T-cell (primary cell): ENCODE measurements around the gene EFCAB13. TPM values are rescaled to one million over a fixed set of nuclear protein-coding genes. Genes with fewer than 3 reads are reported as not detected.

ENCODE experiments used
- ATAC-seq, 4 experiments: fragments of 200-7000 bp in 3 of 4; fragments of 150-1000 bp in 1 of 4; cut with Tn5 transposase; replicated peaks in 1 of 4; 1 replicate in 3 of 4; 2 replicates in 1 of 4; pipeline ENCODE4 v1.10.0; 2021; ENCODE audit warnings: moderate library complexity in 3 of 4, mild to moderate bottlenecking in 2 of 4, moderate number of reproducible peaks in 1 of 4
- CTCF ChIA-PET, 2 donors: fragments of 300-600 bp; sonication (Branson Sonifier 250); formaldehyde crosslinking; loops; one replicate each; lab custom pipeline; 2022; ENCODE audit warnings: antibody characterized with exemption in 2 of 2; lab: Charles Lee
- POLR2A ChIA-PET, 2 donors: fragments of 300-600 bp; sonication (Branson Sonifier 250); formaldehyde crosslinking; loops; one replicate each; lab custom pipeline; 2022; ENCODE audit warnings: antibody characterized with exemption in 2 of 2; lab: Charles Lee
- DNase-seq, 35 experiments: peaks; one replicate each; pipeline versions ENCODE4 v3.0.0 to v3.0.0-alpha.2; 2013 to 2023
- H3K27ac ChIP-seq: one replicate; pipeline ENCODE4 v1.5.1; 2013; ENCODE audit warnings: low read length
- H3K27me3 ChIP-seq, 2 experiments: replicated peaks in 1 of 2; 1 replicate in 1 of 2; 2 replicates in 1 of 2; pipeline versions ENCODE4 v1.6.1 to v1.7.0; 2013; ENCODE audit warnings: low read length in 1 of 2, mixed read lengths in 1 of 2; ENCODE audit not compliant: control insufficient read depth in 2 of 2, insufficient read depth in 2 of 2; ENCODE audit errors: extremely low read depth in 1 of 2
- H3K36me3 ChIP-seq, 2 donors: 1 replicate in 1 of 2; 2 replicates in 1 of 2; pipeline versions ENCODE4 v1.6.1 to v1.7.0; 2013; ENCODE audit warnings: low read length in 1 of 2; ENCODE audit not compliant: control insufficient read depth in 2 of 2, insufficient read depth in 1 of 2; ENCODE audit errors: extremely low read depth in 1 of 2
- H3K4me1 ChIP-seq, 2 experiments: 1 replicate in 1 of 2; 2 replicates in 1 of 2; pipeline versions ENCODE4 v1.6.1 to v1.7.0; 2013; ENCODE audit warnings: low read length in 2 of 2, mixed read lengths in 1 of 2; ENCODE audit not compliant: insufficient read depth in 2 of 2, control insufficient read depth in 1 of 2; ENCODE audit errors: extremely low read depth in 1 of 2
- H3K4me3 ChIP-seq, 2 donors: 1 replicate in 1 of 2; 2 replicates in 1 of 2; pipeline versions ENCODE4 v1.5.1 to v1.7.0; 2013; ENCODE audit warnings: mild to moderate bottlenecking in 2 of 2, low read length in 1 of 2, moderate library complexity in 1 of 2; ENCODE audit not compliant: control insufficient read depth in 1 of 2; ENCODE audit errors: extremely low read depth in 1 of 2
- H3K9me3 ChIP-seq: 2 replicates; pipeline ENCODE4 v1.7.0; 2013
- H3K27ac Mint-ChIP-seq, 2 donors: one replicate each; pipeline ENCODE4 v1.8.0; 2020 to 2021; ENCODE audit warnings: mild to moderate bottlenecking in 2 of 2, mixed read lengths in 2 of 2
- H3K27me3 Mint-ChIP-seq, 2 donors: one replicate each; pipeline ENCODE4 v1.8.0; 2021 to 2022; ENCODE audit warnings: mixed read lengths in 2 of 2
- H3K36me3 Mint-ChIP-seq: one replicate; pipeline ENCODE4 v1.8.0; 2021; ENCODE audit warnings: mixed read lengths
- H3K4me1 Mint-ChIP-seq, 3 donors: one replicate each; pipeline ENCODE4 v1.8.0; 2020 to 2022; ENCODE audit warnings: mixed read lengths in 3 of 3, mild to moderate bottlenecking in 1 of 3
- H3K4me3 Mint-ChIP-seq, 3 donors: one replicate each; pipeline ENCODE4 v1.8.0; 2020 to 2022; ENCODE audit warnings: mild to moderate bottlenecking in 3 of 3, mixed read lengths in 3 of 3, moderate library complexity in 3 of 3
- H3K9me3 Mint-ChIP-seq, 3 donors: one replicate each; pipeline ENCODE4 v1.8.0; 2020 to 2022; ENCODE audit warnings: mixed read lengths in 3 of 3
- WGBS: methylation state at CpG from one replicate; pipeline ENCODE4 v1.1.5; 2013; ENCODE audit warnings: missing lambda C conversion rate; ENCODE audit not compliant: insufficient coverage; 5-methylcytosine and 5-hydroxymethylcytosine counted together
- total RNA-seq, 35 experiments: library from RNA in 6 of 35; stranded (reverse) in 6 of 35; fragments of 120-200 nt in 1 of 35; gene quantifications; one replicate each; pipeline versions ENCODE4 v1.2.1 to v1.2.4 and lab custom pipeline; 2013 to 2026

Gene EFCAB13
- total RNA-seq, 5 donors from 2014 or later (not counting 1 experiment from before 2014, with no cell fraction given), result 13.4 to 19.1 (median 15.2) TPM

GRCh38 chr17:47291242-47291873, 32.4 kb upstream of the EFCAB13 start:
- no peaks in the 10 kb centered on the region for H3K9me3 ChIP-seq
- no peaks in the 10 kb centered on the region for H3K36me3 ChIP-seq
- H3K27me3 ChIP-seq, result peaks cover 0 to 20% of the 10 kb centered on the region in 2 experiments
- no peak overlapping the region for H3K4me3 ChIP-seq
- POLR2A ChIA-PET, result no interaction called here
- Mint-ChIP-seq H3K4me1 (peaks cover 0 to 2% (median 0%) of the 10 kb centered on the region in 3 donors), H3K4me3 (no peak overlapping the region), H3K36me3 (no peaks in the 10 kb centered on the region), H3K9me3 (no peaks in the 10 kb centered on the region), H3K27me3 (peaks cover 3 to 6% of the 10 kb centered on the region in 2 donors), H3K27ac (no peak overlapping the region)
- H3K4me1 ChIP-seq, result no peaks in the 10 kb centered on the region
- CTCF ChIA-PET, result no interaction called here
- no peak for ATAC-seq
- no peak for DNase-seq
- no CpG with 5 or more reads among the region's 8 CpGs for WGBS
- no peak overlapping the region for H3K27ac ChIP-seq

GRCh38 chr17:47292206-47292605, 31.5 kb upstream of the EFCAB13 start:
- Histone ChIP-seq H3K27ac (no peak overlapping the region), H3K27me3 (peaks cover 0 to 20% of the 10 kb centered on the region in 2 experiments), H3K9me3 (no peaks in the 10 kb centered on the region), H3K4me3 (no peak overlapping the region), H3K4me1 (no peaks in the 10 kb centered on the region), H3K36me3 (no peaks in the 10 kb centered on the region)
- Mint-ChIP-seq H3K9me3 (no peaks in the 10 kb centered on the region), H3K4me1 (peaks cover 0 to 2% (median 0%) of the 10 kb centered on the region in 3 donors), H3K36me3 (no peaks in the 10 kb centered on the region), H3K27ac (no peak overlapping the region), H3K27me3 (peaks cover 3 to 6% of the 10 kb centered on the region in 2 donors), H3K4me3 (no peak overlapping the region)
- ChIA-PET CTCF (no interaction called here), POLR2A (no interaction called here)
- DNase-seq (no peak), ATAC-seq (no peak)
- WGBS, result 92% methylated on average over 5 of the region's 14 CpGs

GRCh38 chr17:47295037-47295873, 28.5 kb upstream of the EFCAB13 start:
- DNase-seq, result no peak
- no peaks in the 10 kb centered on the region for H3K9me3 Mint-ChIP-seq
- no peak overlapping the region for H3K27ac Mint-ChIP-seq
- Histone ChIP-seq H3K27me3 (peaks cover 0 to 27% of the 10 kb centered on the region in 2 experiments), H3K4me1 (no peaks in the 10 kb centered on the region), H3K36me3 (no peaks in the 10 kb centered on the region), H3K27ac (no peak overlapping the region), H3K4me3 (no peak overlapping the region), H3K9me3 (no peaks in the 10 kb centered on the region)
- ChIA-PET POLR2A (no interaction called here), CTCF (no interaction called here)
- peaks cover 3 to 4% of the 10 kb centered on the region in 2 donors for H3K27me3 Mint-ChIP-seq
- peaks cover 0 to 2% (median 0%) of the 10 kb centered on the region in 3 donors for H3K4me1 Mint-ChIP-seq
- H3K36me3 Mint-ChIP-seq, result no peaks in the 10 kb centered on the region
- 80% methylated on average over 14 of the region's 14 CpGs for WGBS
- ATAC-seq, result no peak
- H3K4me3 Mint-ChIP-seq, result no peak overlapping the region

- no peaks in the 10 kb centered on the region for H3K9me3 Mint-ChIP-seq
- ChIA-PET CTCF (no interaction called here), POLR2A (no interaction called here)
- Histone ChIP-seq H3K36me3 (no peaks in the 10 kb centered on the region), H3K27ac (no peak overlapping the region), H3K27me3 (peaks cover 0 to 27% of the 10 kb centered on the region in 2 experiments), H3K9me3 (no peaks in the 10 kb centered on the region), H3K4me1 (no peaks in the 10 kb centered on the region), H3K4me3 (no peak overlapping the region)
- DNase-seq (no peak), ATAC-seq (no peak)
- peaks cover 3 to 4% of the 10 kb centered on the region in 2 donors for H3K27me3 Mint-ChIP-seq
- H3K36me3 Mint-ChIP-seq, result no peaks in the 10 kb centered on the region
- H3K4me1 Mint-ChIP-seq, result peaks cover 0 to 2% (median 0%) of the 10 kb centered on the region in 3 donors
- 83% methylated on average over 5 of the region's 6 CpGs for WGBS
- H3K4me3 Mint-ChIP-seq, result no peak overlapping the region
- no peak overlapping the region for H3K27ac Mint-ChIP-seq
Observed at GRCh38 chr17:47295874-47296255, 27.9 kb upstream of the EFCAB13 start.

- CTCF ChIA-PET, result no interaction called here
Observed at GRCh38 chr17:47297661-47298400, 25.9 kb upstream of the EFCAB13 start.

GRCh38 chr17:47298712-47299111, 25.0 kb upstream of the EFCAB13 start:
- Histone ChIP-seq H3K4me1 (no peaks in the 10 kb centered on the region), H3K36me3 (no peaks in the 10 kb centered on the region), H3K27me3 (peaks cover 0 to 24% of the 10 kb centered on the region in 2 experiments), H3K4me3 (no peak overlapping the region), H3K27ac (no peak overlapping the region), H3K9me3 (no peaks in the 10 kb centered on the region)
- WGBS, result 98% methylated on average over 6 of the region's 6 CpGs
- Mint-ChIP-seq H3K36me3 (no peaks in the 10 kb centered on the region), H3K27me3 (peaks cover 2 to 3% of the 10 kb centered on the region in 2 donors), H3K4me1 (peaks cover 0 to 5% (median 0%) of the 10 kb centered on the region in 3 donors), H3K4me3 (no peak overlapping the region), H3K9me3 (peaks cover 5 to 11% (median 9%) of the 10 kb centered on the region in 3 donors), H3K27ac (no peak overlapping the region)
- POLR2A ChIA-PET, result no interaction called here
- DNase-seq (no peak), ATAC-seq (no peak)
- CTCF ChIA-PET, result no interaction called here

More at GRCh38 chr17:47297661-47298400, 25.9 kb upstream of the EFCAB13 start:
- H3K27me3 Mint-ChIP-seq, result peaks cover 2 to 3% of the 10 kb centered on the region in 2 donors
- H3K36me3 Mint-ChIP-seq, result no peaks in the 10 kb centered on the region
- H3K4me3 ChIP-seq, result no peak overlapping the region
- H3K4me3 Mint-ChIP-seq, result no peak overlapping the region
- H3K27me3 ChIP-seq, result peaks cover 0 to 24% of the 10 kb centered on the region in 2 experiments
- peaks cover 0 to 5% (median 0%) of the 10 kb centered on the region in 3 donors for H3K4me1 Mint-ChIP-seq
- H3K4me1 ChIP-seq, result no peaks in the 10 kb centered on the region
- no peak overlapping the region for H3K27ac ChIP-seq
- H3K9me3 Mint-ChIP-seq, result peaks cover 5 to 11% (median 9%) of the 10 kb centered on the region in 3 donors
- no peaks in the 10 kb centered on the region for H3K9me3 ChIP-seq
- DNase-seq (no peak), ATAC-seq (no peak)
- WGBS, result no CpG with 5 or more reads among the region's 4 CpGs
- POLR2A ChIA-PET, result interaction anchor here in 1 of 2 donors (0.7 kb wide), 1 partner anchor 353 kb away, joined by 3 read pairs; no protein-coding TSS in a partner anchor
- no peak overlapping the region for H3K27ac Mint-ChIP-seq
- H3K36me3 ChIP-seq, result no peaks in the 10 kb centered on the region
